NCI-H2029 treated with DMSO at 0.1 percent for 48 hours (cell line): ENCODE results near the gene KAZN.

Source experiments
- DNase-seq: peaks from one replicate; lab custom pipeline; 2025; lab: John Stamatoyannopoulos, UW

The KAZN gene

DNA sequence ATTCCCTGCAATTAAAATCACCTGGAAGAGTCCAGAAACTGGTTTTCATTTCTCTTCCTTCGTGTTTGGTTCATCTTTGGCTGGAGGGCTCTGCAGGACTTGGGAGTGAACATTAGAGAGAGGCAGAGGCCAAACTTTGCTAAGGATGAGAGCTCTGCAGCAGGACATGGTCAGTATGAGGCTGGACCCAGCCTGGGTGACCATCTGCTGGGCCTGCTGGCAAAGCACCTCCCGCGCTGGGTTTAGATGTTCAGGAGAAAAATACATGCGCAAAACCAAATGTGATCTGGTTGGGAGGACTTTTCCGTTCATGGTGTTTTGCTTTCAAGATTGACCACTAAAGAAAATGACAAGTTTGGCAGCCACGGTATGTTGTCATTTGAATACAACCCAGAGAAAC lies 15.9 kb downstream of the KAZN start:
- no peak for DNase-seq

DNA sequence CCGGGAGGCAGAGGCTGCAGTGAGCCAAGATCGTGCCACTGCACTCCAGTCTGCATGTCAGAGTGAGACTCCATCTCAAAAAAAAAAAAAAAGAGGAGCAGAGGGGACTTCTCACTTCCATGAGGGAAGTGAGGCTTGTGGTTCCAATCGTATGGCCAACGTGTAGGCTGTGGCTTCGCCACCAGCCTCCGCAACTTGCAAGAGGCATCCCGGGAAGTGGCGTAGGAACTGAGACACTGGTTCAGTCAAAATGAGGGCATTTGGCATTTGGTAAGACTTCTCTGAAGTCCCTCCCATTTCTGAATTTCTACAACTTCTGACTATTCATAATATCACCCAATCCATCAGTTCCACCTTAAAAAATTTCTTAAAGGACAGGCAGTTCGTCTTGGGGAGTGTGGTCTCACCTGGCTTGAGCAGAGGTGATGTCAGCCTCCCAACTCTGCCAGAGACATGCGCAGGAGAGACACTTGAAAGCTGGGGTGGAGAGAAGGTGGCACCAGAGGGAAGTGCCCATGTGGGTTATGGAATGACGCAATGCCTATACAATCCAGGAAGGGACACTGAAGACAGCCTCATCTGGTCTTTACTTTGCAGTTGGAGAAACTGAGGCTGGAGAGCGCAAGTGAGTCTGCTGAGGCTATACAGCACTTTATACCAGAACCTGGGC lies 17.2 kb downstream of the KAZN start:
- DNase-seq = no peak

DNA sequence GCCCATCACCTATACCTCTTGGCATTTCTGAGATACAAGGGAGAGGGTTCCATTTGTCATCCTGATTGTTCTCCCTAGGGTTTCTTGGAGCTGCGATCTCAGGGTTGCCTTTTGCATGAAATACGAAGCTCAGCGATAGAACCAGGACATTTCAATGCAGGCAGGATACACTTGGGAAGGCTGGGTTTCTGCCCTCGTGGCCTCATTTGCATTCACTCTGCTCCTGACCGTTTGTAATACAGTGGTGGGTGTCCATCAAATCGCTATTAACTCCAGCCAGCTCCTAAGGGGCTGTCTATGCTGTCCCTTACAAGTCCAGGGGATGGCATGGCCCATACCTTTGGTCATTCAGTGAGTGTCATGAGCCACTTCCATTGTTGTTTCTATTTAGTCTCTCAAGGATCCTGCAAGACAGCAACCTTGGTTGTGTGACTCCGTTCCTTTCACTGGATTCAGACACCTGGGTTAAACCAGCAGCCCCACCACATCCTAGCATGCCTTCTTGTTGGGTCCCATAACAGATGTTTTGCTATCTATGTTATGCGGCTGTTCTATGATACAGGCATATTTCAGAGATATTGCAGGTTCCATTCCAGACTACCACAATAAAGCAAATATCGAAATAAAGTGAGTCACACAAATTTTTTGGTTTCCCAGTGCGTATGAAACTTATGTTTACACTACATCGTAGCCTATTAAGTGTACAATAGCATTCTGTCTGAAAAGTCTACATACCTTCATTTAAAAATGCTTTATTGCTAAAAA lies 18.3 kb downstream of the KAZN start:
- no peak for DNase-seq

DNA sequence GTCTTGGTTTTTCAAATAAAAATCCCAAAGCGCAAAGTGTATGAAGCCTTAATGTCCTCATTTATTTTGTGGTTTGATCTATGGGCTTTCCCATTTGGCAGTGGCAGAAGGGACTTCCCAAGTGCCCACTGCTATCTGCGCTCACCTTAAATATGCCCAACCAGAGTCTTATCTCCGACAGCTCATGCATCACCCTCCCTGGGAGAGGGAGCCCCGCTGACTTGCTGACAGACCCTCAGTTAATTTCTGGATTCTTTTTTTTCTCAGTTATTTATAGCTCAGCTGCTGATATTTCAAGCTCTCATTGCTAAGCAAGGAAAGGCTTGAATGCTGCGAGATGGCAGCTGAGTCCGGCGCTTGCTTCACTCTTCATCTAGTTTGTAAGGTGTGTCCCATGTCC lies 19.3 kb downstream of the KAZN start:
- DNase-seq = no peak

DNA sequence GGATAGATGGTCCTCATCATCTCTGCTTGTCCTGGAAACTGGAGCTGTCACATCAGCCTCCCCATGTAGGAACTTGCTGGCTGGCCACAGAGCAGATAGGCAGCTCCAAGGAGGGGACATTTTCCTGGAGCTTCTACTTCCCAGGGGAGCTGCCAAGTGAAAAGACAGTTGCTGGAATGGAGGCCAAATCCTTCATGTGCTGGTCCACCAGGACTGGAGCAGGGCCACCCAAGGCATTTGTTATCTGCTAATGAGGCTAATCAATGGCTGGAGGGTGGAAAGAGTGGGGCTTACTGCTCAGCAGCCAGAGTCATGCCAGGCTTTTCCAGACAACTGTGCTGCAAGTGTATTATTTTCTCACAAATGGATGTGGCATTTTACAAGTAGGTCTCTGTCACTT lies 22.5 kb downstream of the KAZN start:
- no peak for DNase-seq

DNA sequence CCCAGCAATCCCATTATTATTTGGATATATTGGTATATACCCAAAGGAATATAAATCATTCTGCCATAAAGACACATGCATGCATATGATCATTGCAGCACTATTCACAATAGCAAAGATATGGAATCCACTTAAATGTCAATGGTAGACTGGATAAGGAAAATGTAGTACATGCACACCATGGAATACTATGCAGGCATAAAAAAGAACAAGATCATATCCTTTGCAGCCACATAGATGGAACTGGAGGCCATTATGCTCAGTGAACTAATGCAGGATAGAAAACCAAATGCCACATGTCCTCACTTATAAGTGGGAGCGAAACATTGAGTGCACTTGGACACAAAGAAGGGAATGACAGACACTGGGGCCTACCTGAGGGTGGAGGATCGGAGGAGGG lies 24.6 kb downstream of the KAZN start:
- no peak for DNase-seq

DNA sequence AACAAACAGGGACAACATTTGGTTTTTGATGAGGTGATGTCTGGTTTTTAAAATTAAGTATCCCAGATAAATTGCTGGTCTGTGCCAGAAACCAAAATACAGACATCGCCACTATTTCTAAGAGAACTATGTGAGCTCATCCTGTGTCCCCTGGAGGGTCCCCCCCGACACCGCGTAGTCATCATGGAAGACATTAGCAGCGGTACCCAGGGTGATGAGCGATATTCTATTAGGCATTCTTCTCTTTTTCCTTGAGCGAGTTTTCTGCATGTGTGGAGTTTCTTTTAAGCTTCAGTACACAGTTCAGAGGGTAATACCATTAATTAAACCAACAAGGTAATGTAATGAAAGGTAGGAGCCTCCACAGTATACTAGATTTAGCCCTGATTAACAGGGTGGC lies 26.5 kb downstream of the KAZN start:
- no peak for DNase-seq

DNA sequence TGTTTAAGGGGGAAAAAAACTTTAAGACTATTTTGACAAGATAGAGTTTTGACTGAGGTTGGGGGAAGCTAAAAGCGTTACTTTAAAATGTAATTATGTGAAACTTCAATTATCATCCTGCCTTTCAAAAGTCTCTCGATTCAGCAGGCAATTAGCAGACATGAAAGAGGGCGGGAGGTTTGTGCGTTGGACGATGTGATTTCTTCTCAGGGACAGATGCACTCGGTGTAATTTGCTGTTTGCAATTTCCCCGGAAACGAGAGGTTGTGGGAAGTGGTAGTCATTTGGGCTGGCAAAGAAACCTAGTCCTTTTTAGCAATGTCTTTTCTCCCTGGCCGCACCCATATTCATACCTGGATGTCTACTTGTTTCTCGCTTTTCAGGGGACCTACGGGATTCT lies 27.1 kb downstream of the KAZN start:
- DNase-seq = no peak

DNA sequence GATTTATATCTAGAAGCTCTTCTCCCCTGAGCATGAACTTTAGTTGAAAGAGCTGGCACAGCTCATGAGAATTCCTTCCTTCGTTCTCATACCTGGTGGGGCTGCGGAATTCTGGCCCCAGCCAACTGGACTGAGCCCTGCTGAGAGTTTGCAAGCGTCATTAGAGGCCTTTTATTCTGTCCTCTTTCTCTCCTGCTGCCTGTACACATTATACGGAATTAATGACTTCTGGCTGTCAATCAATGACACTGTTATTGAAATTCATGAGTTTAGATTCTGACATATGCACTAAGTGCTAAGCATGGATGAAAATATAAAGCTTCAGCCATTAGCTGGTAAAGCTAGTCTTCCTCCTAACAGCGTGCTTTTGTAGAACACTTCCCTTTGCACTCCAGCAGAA lies 27.5 kb downstream of the KAZN start:
- DNase-seq = no peak

DNA sequence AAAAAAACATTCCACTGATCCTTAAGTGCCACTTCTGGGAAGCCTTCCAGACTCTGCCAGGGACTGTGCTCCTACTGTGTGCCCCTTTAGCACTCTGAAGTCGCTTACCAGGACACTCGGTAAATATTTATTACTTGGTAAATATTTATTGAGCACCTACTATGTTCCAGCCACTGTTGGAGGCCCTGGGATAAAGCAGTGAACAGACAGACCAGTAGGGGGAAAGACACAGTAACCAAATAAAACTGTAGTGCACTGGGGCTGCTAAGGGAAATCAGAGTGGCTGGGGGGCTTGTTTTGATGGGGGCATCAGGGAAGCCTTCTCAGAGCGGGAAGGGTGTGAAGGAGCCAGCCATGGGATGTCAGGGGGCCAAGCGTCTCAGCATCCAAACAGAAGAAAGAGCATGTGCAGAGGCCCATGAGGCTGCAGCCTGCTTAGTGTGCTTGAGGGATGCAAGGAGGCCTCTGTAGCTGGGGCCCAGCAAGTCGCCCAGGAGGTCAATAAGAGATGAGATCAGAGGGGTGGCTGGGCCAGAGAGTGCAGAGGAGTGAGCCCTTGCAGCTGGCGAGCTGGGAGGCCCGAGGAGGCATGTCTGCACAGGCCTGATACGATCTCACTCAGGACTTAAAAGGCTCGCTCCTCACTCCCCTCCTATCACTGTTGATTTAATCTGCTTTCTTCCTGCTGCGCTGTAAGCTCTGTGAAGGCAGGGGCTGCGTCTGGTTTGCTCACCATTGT lies 28.6 kb downstream of the KAZN start:
- DNase-seq = no peak

DNA sequence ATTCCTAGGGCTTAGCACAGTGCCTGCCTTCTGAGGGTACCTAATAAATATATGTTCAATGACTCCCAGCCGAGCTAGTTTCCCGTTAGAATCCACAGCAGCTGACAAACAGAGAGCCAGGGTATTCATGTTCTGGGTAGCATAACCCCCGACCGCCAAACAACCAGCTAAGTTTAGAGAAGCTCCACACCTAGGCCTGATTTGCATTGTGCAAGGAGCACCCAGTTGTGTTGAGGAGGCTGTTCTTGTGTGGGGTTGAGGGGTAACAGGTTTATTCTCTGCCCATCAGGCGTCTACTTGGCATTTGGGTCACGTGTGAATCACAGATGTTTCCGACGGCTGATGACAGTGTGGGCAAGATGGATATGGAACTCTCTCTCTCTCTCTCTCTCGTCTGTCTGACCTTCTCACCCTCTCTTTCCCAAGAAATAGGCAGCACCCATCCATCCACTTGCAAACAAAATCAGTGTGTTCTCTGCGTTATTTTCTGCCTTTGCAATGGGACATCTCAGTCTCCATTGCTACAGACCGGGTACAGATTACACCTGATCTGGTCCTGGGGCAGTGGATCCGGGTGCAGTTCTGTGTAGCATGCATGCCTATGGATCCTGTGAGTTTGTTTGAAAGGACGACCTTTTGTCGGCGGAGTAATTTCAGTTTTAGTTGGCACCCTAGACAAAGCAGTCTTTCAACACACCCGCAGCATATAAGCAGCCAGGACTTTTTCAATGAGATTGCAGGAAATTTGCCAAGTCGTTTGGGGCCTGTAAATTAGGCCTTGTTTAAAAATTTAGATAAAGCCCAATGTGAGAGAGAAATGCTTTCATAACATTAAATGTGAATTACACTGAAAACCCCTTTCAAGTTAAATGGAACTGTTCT lies 29.4 kb downstream of the KAZN start:
- DNase-seq = no peak

DNA sequence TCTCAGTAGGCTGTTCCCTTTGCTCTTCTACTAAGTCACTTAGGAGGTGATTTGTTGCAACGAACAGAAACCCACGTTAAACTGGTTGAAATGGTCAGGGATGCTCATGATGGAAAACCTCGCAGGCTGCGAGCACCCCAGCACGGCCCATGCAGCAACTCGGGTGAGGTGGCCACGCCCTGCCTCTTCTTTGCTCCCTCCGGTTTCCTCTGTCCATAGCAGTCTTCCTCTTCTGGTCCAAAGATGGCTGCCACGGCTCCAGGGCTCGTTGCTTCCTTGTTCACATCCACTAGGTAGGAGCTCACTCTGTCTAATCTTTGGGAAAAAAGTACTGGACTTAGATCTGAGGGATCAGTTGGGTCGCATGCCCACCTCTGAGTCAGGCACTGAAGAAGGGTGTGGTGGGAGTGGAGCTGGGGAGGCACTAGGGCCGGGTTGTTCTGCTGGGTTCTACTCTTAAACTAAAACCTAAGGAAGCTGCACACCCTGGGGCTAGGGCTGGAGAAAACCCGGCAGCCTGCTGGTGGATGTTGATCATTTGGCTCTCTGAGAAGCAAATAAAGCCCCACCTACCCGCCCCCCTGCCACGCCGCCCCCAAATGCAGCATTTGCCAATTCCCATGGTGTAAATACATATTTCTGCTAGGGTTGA lies 31.0 kb downstream of the KAZN start:
- no peak for DNase-seq

DNA sequence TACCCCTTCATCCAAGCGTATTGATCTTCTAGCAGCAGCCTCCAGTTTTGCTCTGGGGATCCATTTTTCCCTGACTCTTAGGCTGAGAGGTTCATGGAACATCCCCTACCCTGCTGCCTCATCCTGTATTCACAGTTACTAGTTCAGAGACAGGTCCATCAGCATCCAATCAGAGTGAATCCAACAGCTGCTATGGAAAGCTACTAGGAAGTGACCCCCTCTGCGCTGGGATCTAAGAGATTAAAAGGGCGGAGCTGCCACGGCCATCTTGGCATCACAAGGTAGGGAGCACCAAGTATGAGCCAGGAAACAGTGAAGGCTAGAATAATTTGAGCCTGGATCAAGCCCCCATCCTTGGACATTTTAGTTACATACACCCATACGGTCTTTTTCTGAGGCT lies 32.5 kb downstream of the KAZN start:
- DNase-seq = no peak

DNA sequence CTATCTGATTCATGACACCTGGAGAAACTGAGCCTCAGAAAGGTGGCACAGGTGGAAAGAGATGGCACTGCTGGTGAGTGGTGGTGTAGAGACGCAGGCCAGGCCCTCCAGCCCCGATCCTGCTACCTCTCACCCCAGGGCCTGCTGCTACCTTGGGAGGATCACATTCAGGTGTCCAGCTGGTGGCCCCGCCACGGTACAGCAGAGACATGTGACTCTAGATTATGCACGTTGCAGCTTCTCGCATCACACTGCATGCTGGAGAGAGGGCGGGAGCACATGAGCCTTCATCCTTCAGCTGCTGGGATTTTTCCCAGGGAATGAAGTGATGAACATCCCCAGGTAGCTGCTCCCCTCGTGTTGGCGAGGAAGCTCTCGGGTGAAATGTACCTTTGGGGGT lies 32.9 kb downstream of the KAZN start:
- no peak for DNase-seq

DNA sequence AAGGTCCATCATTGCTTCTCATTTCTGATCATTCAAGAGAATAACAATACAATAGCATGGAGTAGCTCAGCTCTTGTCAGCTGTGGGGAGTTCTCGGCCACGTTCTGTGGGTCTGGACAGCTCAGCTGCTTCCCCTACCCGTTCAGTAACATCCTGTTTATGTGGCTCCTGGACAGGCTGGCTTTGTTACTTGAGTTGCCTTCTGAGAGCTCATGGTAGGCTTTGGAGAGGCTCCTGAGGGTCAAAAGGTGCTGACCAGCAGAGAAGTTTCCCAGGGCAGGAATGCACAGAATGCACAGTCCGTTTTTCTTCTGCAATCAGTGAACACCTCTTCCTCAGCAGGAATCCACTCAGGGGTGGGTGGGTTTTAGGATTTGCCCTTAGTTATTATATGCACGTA lies 36.0 kb downstream of the KAZN start:
- DNase-seq = no peak

DNA sequence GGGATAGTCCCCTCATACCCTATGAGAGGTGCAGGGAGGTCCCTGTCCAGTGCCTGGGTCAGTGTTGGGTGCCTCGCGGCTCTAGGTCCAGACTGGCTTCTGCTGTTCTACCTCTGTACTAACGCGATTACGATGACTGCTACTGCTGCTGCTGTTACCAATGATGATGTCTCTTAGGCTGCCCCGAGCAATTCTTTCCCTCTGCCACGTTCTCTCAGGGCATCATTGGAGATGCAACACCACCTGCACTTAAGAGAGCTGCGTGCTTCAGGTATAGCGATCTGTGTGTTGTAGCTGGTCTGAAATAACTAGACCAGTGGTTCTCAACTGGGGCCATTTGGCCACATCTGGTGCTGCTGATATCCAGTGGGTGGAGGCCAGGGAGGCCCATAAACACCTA lies 36.9 kb downstream of the KAZN start:
- no peak for DNase-seq

DNA sequence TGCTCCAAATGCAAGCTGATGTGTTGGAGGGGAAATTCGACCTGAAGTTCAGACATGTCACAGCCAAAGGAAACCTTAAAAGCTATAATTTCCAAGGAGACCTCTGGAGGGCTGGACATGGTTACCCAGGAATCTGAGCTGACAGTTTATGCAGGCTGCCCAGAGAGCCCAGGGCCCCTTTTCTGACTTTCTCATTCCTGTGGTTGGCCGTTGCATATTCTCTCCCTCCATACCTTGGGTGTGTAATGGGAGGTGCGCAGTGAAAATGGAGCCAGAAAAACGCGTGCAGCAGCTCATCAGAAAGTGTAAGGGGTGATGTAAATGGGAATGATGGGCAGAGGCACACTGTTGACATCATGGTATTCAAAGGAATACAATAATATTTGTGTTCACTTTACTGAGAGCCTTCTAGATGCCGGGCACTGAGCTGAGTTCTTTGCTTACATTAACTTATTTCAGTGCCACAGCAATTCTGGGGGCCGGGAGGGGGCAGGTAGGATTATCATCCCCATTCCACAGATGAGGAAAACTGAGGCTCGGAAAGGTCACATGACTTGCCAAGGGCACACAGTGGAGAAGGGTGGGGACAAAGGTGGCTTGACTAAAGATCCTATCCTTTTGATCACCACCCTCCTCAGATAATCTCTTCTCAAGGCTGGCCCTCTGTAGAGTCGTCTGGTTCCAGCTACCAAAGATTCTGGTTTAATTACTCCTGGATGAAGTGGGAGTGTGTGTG lies 38.6 kb downstream of the KAZN start:
- DNase-seq = no peak

DNA sequence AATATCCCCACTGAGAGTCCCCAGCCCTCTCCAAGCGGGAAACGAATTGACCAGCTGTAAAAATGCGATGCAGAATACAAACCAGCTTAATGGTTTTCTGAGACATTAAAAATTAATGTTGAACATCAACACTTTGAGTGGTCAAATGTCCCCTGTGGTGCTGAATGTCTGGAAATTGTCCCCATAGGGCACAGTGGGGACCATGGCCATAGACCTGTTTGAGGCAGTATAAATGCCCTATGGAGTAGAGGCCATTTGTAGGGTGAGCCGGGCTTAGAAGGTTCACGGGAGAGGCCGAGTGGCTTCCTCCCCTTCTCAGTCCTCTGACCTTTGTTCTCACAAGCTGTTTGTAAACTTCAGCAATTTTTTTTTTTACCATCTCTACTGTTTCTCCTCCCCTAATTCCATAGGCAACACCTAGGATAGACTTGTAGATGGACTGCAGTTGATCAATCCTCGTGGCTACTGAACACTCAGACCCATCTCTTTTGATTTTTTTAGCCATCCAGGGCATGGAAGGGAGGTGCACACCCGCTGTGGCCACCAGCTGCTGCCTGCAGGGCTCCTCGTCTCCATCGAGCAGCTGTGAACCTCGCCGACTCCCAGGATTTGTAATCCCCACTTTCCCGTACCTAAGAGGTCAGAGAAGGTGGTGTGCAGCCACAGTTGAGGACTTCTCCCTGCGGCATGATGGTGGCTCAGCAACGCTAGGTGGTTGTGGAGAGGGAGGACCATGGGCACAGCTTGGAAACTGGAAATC lies 41.0 kb downstream of the KAZN start:
- DNase-seq = no peak

DNA sequence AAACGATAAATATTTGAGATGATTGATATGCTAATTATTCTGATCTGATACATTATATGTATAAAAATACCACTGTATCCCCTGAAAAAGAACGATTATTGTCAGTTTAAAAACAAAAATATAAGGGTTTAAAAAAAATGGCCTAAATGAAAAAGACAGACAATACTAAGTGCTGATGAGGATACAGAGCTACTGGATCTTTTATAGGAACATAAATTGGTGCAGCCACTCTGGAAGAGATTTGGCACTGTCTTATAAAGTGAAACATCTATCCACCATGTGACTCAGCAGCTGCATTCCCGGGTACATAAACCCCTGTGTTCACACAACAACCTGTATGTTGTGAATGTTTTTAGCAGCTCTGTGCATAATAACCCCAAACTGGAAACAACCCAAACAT lies 44.2 kb downstream of the KAZN start:
- DNase-seq = no peak

DNA sequence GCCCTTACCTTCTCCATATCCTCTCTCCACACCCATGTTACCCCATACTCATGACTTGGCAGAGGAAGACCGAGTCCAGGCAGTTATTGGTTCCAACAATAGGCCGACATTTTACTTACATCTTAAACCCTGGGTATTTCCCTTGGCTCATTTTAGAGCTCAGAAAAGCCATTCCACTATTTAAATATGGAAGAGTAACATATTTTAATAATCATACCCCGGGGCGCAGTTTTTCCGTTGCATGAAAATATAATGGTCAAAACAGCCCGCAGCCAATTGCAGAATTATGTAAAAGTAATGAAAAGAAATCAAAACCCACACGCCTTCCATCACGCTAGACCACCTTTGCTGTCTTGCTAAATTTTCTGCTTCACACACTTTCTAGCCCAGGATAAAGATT lies 48.5 kb downstream of the KAZN start:
- DNase-seq = no peak
